Measurements from ENCODE around the gene GFRA1. TPM values are rescaled to one million over a fixed set of nuclear protein-coding genes. Genes with fewer than 3 reads are reported as not detected.

Gene GFRA1
- polyA plus RNA-seq, 2 of the 4 experiments (the other 2 are of a cell fraction) = 4.0 to 9.5 TPM

- FAIRE-seq (no peak), DNase-seq (ENCODE audit: low read depth in 1 of 2, low spot score in 1 of 2) (no peak), ATAC-seq (no peak)
- Histone ChIP-seq H3K4me3 (no peak overlapping the region), H3K27ac (no peak overlapping the region), H3K9me3 (peaks cover 3% of the 10 kb centered on the region; the same call in 1 of the 3 replicates), H3K4me1 (no peaks in the 10 kb centered on the region), H3K4me2 (no peak overlapping the region)
- ChIA-PET CTCF (no interaction called here), POLR2A (no interaction called here)
- 33% methylated on average over 3 of the region's 3 CpGs for WGBS (ENCODE audit: missing lambda C conversion rate)
- TF ChIP-seq CBX8 (IDR thresholded peaks at IDR 0.05) (no peak), HEYL (CRISPR knock-in tag; IDR thresholded peaks at IDR 0.05) (no peak), NFE2L2 (conservative IDR thresholded peaks at IDR 0.05; ENCODE audit: low read length) (no peak), FOSB (CRISPR knock-in tag; IDR thresholded peaks at IDR 0.05) (no peak), HES2 (IDR thresholded peaks at IDR 0.05) (no peak), CBX2 (IDR thresholded peaks at IDR 0.05; ENCODE audit: borderline replicate concordance, low read depth) (no peak), FOSL2 (IDR thresholded peaks at IDR 0.05) (no peak), FOSL2 (CRISPR knock-in tag; IDR thresholded peaks at IDR 0.05) (no peak), REST (IDR thresholded peaks at IDR 0.05) (no peak), HMGXB4 (CRISPR knock-in tag; IDR thresholded peaks at IDR 0.05; ENCODE audit: borderline replicate concordance) (no peak), ESRRA (IDR thresholded peaks at IDR 0.05; ENCODE audit: borderline replicate concordance, low read length) (no peak), PHF8 (IDR thresholded peaks at IDR 0.05; ENCODE audit: borderline replicate concordance, low read depth) (no peak), MAX (IDR thresholded peaks at IDR 0.05) (no peak), POLR2AphosphoS2 (conservative IDR thresholded peaks at IDR 0.05; ENCODE audit: low read length) (no peak), HOXB13 (CRISPR knock-in tag; IDR thresholded peaks at IDR 0.05; ENCODE audit: low read depth) (no peak), HOXA7 (CRISPR knock-in tag; IDR thresholded peaks at IDR 0.05) (no peak)
Observed at GRCh38 chr10:116030576-116030975, 242.4 kb downstream of the GFRA1 start.

GRCh38 chr10:116029826-116030225 lies 243.2 kb downstream of the GFRA1 start:
- POLR2A ChIA-PET = no interaction called here
- 49% methylated on average over 4 of the region's 4 CpGs for WGBS (ENCODE audit: missing lambda C conversion rate)
- no peak for FAIRE-seq
- no peak for ATAC-seq
- TF ChIP-seq PBX3 (IDR thresholded peaks at IDR 0.05) (no peak), RFX5 (IDR thresholded peaks at IDR 0.05) (no peak), CBX2 (IDR thresholded peaks at IDR 0.05; ENCODE audit: borderline replicate concordance, low read depth) (no peak), HOXA7 (CRISPR knock-in tag; IDR thresholded peaks at IDR 0.05) (no peak), BHLHE40 (IDR thresholded peaks at IDR 0.05; ENCODE audit: low read depth, low read length) (no peak), JUN (IDR thresholded peaks at IDR 0.05) (no peak), CHD2 (IDR thresholded peaks at IDR 0.05; ENCODE audit: low read length, partially characterized antibody) (no peak), ZC3H11A (IDR thresholded peaks at IDR 0.05) (no peak), CBX8 (IDR thresholded peaks at IDR 0.05) (no peak), HMGXB4 (CRISPR knock-in tag; IDR thresholded peaks at IDR 0.05; ENCODE audit: borderline replicate concordance) (no peak), EHMT2 (IDR thresholded peaks at IDR 0.05; ENCODE audit: low read depth) (no peak), MYC (IDR thresholded peaks at IDR 0.05; ENCODE audit: borderline replicate concordance, low read length) (no peak), TP53 (CRISPR knock-in tag; IDR thresholded peaks at IDR 0.05) (no peak)
- CTCF ChIA-PET = no interaction called here
- no peak overlapping the region for H3K4me2 ChIP-seq
- no peaks in the 10 kb centered on the region for H3K4me1 ChIP-seq
- H3K27ac ChIP-seq = no peak overlapping the region
- peaks cover 3% of the 10 kb centered on the region; the same call in 1 of the 3 replicates for H3K9me3 ChIP-seq
- H3K4me3 ChIP-seq = no peak overlapping the region
- DNase-seq (ENCODE audit: low read depth in 1 of 2, low spot score in 1 of 2) = no peak
